HG02852 (cell line): ENCODE results near the gene STK39.

Experiments used
- ATAC-seq: cut with Tn5 transposase; IDR thresholded peaks from one replicate; pipeline ENCODE4 v1.9.1; 2021; ENCODE audit warnings: mild to moderate bottlenecking, moderate library complexity; ENCODE audit not compliant: unreplicated experiment

The STK39 gene

GRCh38 chr2:168105127-168105683 lies 142.2 kb downstream of the STK39 start:
- ATAC-seq: no peak

DNA sequence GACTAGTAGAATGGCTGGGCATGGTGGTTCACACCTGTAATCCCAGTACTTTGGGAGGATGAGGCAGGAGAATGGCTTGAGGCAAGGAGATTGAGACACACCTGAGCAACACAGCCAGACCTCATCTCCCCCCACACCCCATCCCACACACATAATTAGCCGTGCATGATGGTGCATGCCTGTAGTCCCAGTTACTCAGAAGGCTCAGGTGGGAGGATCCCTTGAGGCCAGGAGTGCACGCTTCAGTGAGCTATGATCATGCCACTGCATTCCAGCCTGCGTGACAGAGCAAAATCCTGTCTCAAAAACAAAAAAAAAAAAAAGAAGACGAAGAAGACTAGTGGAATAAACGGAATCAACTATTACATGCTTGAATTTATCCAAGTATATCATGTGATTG lies 150.0 kb downstream of the STK39 start:
- no peak for ATAC-seq

GRCh38 chr2:168096158-168096557 lies 151.2 kb downstream of the STK39 start:
- no peak for ATAC-seq

DNA sequence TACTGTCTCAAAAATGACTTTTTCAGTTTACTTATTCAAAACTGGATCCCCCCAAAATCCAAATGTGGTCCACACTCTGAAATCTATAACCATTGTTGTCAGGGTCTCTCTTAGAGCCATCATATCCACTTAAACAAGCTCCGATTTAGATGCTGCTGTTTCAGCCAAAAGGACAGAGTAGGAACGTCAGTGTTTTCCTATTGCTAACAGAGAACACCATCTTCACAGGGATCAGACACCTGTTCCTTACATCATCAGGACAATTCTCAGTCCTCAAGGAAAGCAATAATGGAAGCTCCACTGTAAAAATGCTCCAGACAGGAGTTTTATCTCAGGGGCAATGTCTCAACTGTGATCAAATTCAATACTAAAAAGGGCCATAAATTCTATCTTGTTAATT lies 155.4 kb downstream of the STK39 start:
- no peak for ATAC-seq

DNA sequence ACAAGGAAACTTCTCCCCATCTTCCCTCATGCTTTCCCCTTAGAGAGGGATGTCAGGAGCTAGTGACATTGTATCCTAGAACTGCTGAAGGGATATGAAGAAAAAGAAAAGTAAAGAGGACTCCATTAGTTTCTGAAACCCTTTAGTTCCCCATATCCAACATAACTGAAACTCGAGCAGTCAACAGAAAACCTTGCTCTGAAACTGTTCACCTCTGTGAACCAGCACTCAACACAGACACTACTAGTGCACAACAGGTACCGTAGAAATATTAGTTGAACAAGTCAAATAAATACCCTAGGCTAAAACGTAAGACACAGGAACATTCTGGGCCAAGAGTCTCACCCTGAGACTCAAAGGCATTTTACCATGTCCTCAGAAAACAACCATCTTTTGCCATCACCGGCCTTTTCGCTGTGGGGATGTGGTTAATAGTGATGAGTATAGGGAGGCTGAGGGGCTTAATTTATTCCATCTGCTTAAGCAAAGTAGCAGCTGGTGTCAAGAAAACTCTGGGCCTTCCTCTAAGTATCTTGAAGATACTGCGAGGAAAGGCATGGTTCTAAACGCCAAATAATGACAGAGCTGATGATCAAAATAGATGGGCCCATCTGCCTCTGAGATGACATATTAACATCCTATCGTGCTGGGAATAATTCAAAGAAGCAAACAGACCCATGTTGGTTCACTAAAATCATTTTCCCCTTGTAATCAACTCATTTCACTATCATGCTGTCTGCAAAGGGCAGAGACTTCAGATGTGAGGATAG lies 156.8 kb downstream of the STK39 start:
- ATAC-seq: peak; percentile 85

DNA sequence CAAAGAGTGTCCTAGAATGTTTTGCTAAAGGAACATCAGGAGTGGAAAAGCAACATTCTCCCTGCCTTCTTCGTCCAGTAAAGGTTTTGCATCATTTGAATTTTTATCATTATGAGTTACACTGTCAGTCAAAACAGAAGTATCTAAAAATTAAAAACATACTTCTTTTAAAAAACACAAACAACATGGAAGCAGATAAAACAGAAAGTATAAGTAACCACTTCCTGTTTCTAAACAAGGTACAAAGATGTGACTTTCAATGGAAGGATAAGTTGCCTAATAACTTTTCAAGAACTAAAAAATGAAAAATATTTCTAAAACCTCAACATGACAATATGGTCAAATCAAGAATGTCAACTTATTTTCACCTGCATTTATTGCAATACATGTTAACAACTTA lies 158.2 kb downstream of the STK39 start:
- peak; percentile 45 for ATAC-seq

DNA sequence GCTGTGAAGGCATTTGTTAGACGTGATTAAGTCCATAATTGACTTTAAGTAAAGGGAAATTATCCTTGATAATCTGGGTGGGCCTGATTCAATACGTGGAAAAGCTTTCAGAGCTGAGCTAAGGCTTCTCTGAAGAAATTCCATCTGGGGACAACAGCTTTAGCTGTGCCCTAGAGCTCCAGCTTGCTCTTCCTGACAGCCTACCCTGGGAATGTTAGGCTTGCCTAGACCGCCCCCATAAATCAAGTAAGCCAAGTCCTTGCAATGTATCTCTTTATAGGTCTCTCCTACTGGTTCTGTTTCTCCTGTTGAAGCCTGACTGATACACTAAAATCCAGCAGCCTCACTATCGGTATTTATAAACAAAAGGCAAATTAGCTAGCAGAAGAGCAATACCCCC lies 160.0 kb downstream of the STK39 start:
- ATAC-seq: no peak

GRCh38 chr2:168086851-168087250 lies 160.5 kb downstream of the STK39 start:
- no peak for ATAC-seq

GRCh38 chr2:168085801-168086361 lies 161.5 kb downstream of the STK39 start:
- ATAC-seq: no peak

GRCh38 chr2:168084288-168084687 lies 163.1 kb downstream of the STK39 start:
- ATAC-seq: no peak

DNA sequence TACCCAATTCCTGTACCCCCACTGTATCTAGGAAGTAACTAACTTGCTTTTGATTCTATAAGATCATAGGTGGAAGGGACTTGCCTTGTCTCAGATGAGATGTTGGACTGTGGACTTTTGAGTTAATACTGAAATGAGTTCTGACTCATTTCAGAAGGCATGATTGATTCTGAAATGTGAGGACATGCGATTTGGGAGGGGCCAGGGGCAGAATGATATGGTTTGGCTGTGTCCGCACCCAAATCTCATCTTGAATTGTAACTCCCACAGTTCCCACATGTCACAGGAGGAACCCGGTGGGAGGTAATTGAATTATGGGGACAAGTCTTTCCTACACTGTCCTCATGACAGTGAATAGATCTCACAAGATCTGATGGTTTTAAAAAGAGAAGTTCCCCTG lies 165.9 kb downstream of the STK39 start:
- ATAC-seq: peak; percentile 65

DNA sequence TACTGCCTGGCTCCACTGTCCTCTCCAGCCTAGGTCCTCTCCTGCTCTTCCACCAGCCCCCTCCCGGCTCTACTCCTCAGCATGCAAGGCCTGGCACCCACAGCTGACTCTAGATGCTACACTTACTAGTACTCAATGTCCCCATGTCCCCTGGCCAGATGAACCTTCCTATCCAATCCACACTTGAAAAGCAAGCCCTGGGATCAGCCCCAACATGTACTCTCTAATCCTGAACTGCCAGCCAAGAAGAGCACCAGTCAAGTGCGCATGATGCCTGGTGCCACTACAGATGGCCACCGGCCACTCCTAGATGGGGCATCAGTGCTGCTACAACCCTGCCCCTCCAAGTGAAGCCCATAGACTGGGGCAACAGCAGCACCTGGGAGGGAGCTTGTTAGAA lies 168.2 kb downstream of the STK39 start:
- ATAC-seq: no peak

- no peak for ATAC-seq
Observed at GRCh38 chr2:168076731-168077130, 170.7 kb downstream of the STK39 start.

DNA sequence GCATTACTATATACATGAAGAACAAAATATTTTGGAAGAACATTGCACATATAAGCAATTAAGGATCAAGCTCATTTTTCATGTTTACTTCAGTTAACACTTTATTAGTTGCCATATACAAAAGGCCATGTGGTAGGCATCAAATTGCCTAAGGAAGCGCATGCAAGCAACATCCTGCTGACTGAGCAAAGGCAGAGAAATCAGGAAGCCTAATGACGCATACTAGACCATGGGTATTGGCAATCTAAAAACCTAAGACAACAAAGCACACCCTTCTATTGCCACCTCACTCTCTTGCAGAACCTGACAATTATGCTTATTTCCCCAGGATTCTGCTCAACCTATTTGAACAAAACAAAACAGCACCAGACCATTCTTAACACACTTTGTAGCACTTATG lies 171.9 kb downstream of the STK39 start:
- no peak for ATAC-seq

DNA sequence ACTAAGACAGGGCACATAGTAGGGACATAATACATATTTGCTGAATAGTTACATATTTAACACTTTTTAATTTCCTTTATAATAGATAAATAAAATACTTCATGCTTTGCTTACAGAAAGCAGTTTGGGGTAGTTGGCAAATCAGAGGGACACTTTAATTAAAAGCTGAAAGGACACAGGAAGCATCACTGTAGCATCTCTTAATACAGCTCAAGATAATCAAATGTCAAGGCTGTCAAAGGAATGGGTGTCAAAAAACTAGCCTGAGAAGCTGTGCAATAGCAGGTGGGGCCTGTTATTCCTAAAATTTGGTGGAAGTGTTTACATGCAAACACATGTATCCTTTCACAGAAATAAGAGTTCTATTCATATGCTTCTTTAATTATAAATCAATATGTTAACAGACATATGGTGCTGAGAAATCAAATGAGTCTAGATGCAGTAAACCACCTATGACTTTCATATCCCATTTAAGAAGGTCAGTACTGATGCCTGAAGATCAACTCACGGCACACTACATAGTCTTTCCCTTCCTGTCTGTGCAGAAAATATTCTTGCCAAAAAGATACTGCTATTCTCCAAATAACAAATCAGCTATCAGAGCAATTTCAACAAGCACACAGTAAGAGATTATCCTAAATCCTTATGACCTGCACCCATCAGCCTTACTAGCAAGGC lies 174.6 kb downstream of the STK39 start:
- ATAC-seq: no peak

DNA sequence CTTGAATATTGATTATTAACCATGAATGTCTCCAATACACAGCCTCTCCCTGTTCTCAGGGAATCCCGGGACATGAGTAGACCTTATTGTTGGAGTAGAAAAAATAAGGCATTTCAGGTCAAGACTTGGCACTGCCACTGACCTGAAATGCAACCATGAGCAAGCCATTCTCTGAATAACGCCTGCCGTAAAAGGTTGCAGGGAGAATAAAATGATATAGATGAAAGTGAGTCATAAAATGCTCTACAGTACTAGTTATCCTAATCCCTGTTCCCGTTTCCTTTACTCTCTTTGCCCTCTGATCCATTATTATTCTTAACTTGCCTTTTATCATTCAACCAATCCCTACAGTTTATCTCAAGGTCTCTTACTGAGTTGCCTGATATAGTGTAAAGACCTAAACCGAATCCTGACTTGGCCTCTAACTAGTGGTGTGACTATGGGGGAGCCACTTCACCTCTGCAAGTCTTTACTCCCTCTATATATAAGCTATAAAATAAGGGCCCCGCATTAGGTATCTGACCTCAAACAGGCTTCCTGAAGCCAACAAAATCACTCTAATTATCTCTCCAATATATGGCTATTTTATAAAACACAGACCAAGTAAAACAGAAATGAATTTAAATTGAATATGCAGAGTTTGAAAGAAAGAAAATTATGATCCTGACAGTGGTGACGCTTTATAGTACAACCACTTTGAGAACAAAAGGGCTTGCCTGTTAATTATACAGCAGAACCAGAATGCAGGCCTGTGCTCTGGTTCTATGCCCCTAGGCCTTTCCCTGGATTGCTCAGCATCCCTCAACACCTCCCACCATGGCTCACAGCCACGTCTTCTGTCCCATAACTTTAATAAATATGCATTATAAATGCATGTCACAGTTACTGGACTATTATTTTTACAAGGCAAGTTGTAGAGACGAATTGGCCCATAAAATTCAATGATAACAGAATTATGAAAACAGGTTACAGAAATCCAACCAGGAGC lies 183.1 kb downstream of the STK39 start:
- ATAC-seq: no peak

DNA sequence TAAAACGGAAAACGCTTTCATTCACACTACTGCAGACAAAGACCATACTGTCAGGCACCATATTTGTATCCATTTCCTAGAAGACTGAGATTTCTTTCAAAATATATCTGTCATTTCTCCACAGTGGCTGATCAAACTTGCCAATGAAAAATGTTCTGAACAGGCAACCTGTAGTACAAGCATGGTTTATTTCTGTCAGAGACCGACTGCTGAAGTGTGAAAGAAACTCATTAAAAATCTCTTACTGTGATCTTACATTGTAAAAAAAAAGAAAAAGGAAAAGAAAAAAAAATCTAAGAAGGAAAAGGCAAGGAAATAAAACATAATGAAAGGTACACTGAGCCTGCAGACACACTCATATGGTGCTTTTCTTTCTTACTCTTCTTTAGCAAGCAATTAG lies 184.5 kb downstream of the STK39 start:
- no peak for ATAC-seq

DNA sequence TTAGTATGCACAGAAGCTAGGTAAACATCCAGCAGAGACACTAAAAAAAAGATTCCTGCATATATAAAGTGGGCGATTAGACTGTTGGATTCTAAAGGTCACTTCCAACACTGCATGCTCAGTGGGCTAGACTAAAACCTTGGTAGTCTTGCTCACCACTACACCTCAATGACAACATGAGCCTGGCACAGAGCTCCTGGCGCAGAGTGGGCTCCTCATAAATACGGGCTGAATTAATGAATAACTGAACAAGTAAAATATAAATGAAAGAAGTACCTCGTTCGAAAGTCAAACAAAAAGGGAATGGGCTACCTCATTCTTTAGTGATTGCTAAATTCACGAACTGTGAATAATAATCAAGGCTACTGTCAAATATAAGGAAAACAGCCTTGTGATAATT lies 185.3 kb downstream of the STK39 start:
- no peak for ATAC-seq

- no peak for ATAC-seq
Observed at GRCh38 chr2:168060986-168061750, 186.2 kb downstream of the STK39 start.

DNA sequence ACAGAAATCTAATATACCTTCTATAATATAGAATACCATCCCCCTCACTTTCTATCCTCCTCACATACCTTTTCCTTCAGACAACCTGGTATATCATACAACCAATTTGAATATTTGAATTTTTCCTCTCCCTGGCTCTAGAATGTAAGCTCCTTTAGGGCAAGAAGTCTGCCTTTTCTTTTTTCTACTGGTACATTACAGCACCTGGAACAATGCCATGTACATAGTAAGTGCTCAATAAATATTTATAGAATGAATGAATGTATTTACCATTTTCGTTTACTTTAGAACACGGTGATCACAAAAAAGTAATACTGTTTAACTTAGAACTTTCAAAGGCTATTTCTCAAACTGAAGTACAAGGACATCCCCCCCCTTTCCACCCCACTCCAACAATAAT lies 187.6 kb downstream of the STK39 start:
- no peak for ATAC-seq
